Mucosa of stomach (tissue), 1 donor: ENCODE measurements around the gene LDB2.

Source experiments
- H3K27me3 ChIP-seq: one replicate; pipeline ENCODE4 v1.7.0; 2013; ENCODE audit warnings: mild to moderate bottlenecking, low read length; ENCODE audit not compliant: control insufficient read depth, insufficient read depth
- H3K36me3 ChIP-seq: one replicate; pipeline ENCODE4 v1.7.0; 2013; ENCODE audit warnings: low read length; ENCODE audit not compliant: control insufficient read depth, insufficient read depth
- H3K4me1 ChIP-seq: one replicate; pipeline ENCODE4 v1.7.0; 2013; ENCODE audit warnings: mild to moderate bottlenecking, low read length; ENCODE audit not compliant: control insufficient read depth, insufficient read depth
- H3K4me3 ChIP-seq: one replicate; pipeline ENCODE4 v1.7.0; 2013; ENCODE audit warnings: low read length
- H3K9ac ChIP-seq: one replicate; pipeline ENCODE4 v1.7.0; 2013; ENCODE audit warnings: mild to moderate bottlenecking, low read length, moderate library complexity
- H3K9me3 ChIP-seq: one replicate; pipeline ENCODE4 v1.7.0; 2013; ENCODE audit warnings: mild to moderate bottlenecking, low read length, moderate library complexity; ENCODE audit not compliant: control insufficient read depth
- donor health status: Pancreatic carcinoma.

LDB2 gene

GRCh38 chr4:16588651-16589050 lies 309.8 kb downstream of the LDB2 start:
- no peaks in the 10 kb centered on the region for H3K4me1 ChIP-seq
- no peaks in the 10 kb centered on the region for H3K36me3 ChIP-seq
- no peaks in the 10 kb centered on the region for H3K27me3 ChIP-seq
- H3K4me3 ChIP-seq: no peak overlapping the region
- H3K9ac ChIP-seq: no peak overlapping the region
- H3K9me3 ChIP-seq: no peaks in the 10 kb centered on the region

- H3K9ac ChIP-seq: no peak overlapping the region
- no peaks in the 10 kb centered on the region for H3K4me1 ChIP-seq
- H3K9me3 ChIP-seq: no peaks in the 10 kb centered on the region
- no peak overlapping the region for H3K4me3 ChIP-seq
- H3K36me3 ChIP-seq: no peaks in the 10 kb centered on the region
- H3K27me3 ChIP-seq: no peaks in the 10 kb centered on the region
These were observed 310.3 kb downstream of the LDB2 start for GRCh38 chr4:16588149-16588548.

DNA sequence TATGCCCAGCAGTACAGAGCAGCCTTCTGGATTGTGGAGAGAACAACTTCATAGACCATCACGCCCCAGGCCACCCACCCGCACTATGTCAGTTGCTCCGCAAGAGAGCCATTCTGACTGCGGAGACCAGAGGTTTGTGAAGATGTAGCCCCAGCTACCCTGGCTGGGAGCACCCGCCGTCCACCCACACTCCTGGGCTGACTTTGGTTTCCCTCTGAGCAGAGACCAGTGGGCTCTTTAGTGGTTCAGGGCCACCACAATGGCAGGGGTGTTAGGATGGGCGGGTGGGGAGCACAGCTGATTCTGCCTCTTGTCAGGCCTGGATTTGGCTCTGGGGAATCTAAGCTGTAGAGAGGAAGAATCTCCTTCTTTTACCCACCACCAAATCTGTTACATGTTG lies 313.4 kb downstream of the LDB2 start:
- H3K4me1 ChIP-seq: no peaks in the 10 kb centered on the region
- no peak overlapping the region for H3K9ac ChIP-seq
- H3K27me3 ChIP-seq: no peaks in the 10 kb centered on the region
- H3K4me3 ChIP-seq: no peak overlapping the region
- H3K36me3 ChIP-seq: no peaks in the 10 kb centered on the region
- no peaks in the 10 kb centered on the region for H3K9me3 ChIP-seq

GRCh38 chr4:16583764-16584163 lies 314.7 kb downstream of the LDB2 start:
- no peak overlapping the region for H3K9ac ChIP-seq
- H3K27me3 ChIP-seq: no peaks in the 10 kb centered on the region
- no peak overlapping the region for H3K4me3 ChIP-seq
- H3K9me3 ChIP-seq: no peaks in the 10 kb centered on the region
- no peaks in the 10 kb centered on the region for H3K36me3 ChIP-seq
- no peaks in the 10 kb centered on the region for H3K4me1 ChIP-seq

- no peaks in the 10 kb centered on the region for H3K4me1 ChIP-seq
- H3K4me3 ChIP-seq: no peak overlapping the region
- no peaks in the 10 kb centered on the region for H3K27me3 ChIP-seq
- H3K9ac ChIP-seq: no peak overlapping the region
- H3K9me3 ChIP-seq: no peaks in the 10 kb centered on the region
- H3K36me3 ChIP-seq: no peaks in the 10 kb centered on the region
These were observed 315.9 kb downstream of the LDB2 start for GRCh38 chr4:16582526-16582925.

DNA sequence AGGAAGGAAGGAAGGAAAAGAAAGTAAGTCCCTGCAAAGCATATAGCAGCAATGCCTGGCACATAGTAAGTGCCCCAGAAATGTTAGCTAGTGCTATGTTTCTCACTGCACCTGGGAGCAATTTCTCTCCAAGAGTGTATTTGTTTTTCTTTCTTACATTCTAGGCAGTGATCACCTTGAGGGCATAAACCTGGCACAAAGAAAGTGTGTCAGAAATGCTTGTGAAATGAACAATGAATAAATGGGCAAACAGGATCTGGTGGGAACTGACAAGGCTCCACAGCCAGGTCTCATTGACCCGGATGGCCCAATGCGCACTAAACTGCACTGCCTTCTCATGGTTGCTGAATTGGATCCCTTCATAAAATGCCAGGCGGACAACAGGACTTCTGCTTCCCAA lies 316.4 kb downstream of the LDB2 start:
- H3K27me3 ChIP-seq: no peaks in the 10 kb centered on the region
- H3K4me1 ChIP-seq: no peaks in the 10 kb centered on the region
- H3K9me3 ChIP-seq: no peaks in the 10 kb centered on the region
- no peak overlapping the region for H3K4me3 ChIP-seq
- H3K36me3 ChIP-seq: no peaks in the 10 kb centered on the region
- no peak overlapping the region for H3K9ac ChIP-seq

- no peaks in the 10 kb centered on the region for H3K4me1 ChIP-seq
- H3K4me3 ChIP-seq: no peak overlapping the region
- no peaks in the 10 kb centered on the region for H3K36me3 ChIP-seq
- no peaks in the 10 kb centered on the region for H3K9me3 ChIP-seq
- H3K27me3 ChIP-seq: no peaks in the 10 kb centered on the region
- no peak overlapping the region for H3K9ac ChIP-seq
These were observed 317.3 kb downstream of the LDB2 start for GRCh38 chr4:16581117-16581516.

DNA sequence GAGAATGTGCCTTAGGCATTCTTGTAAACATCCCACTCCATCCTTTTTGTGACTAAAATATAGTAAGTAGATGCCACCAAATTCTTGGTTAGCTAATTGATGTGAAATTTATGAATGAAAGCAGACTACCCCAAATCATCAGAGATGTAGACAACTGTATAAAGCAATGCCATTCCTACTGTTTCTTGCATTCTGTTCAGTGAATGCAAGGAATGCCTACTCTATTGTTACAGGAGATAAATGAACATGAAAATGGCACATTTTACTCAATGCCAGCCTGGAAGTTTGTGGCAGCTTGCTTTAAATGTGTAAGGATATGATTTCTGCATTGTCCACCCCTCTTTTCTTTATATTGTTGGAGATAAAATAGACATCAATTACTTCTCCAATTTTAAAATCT lies 317.9 kb downstream of the LDB2 start:
- Histone ChIP-seq H3K36me3 (no peaks in the 10 kb centered on the region), H3K9me3 (no peaks in the 10 kb centered on the region), H3K9ac (no peak overlapping the region), H3K4me3 (no peak overlapping the region), H3K27me3 (no peaks in the 10 kb centered on the region), H3K4me1 (no peaks in the 10 kb centered on the region)

DNA sequence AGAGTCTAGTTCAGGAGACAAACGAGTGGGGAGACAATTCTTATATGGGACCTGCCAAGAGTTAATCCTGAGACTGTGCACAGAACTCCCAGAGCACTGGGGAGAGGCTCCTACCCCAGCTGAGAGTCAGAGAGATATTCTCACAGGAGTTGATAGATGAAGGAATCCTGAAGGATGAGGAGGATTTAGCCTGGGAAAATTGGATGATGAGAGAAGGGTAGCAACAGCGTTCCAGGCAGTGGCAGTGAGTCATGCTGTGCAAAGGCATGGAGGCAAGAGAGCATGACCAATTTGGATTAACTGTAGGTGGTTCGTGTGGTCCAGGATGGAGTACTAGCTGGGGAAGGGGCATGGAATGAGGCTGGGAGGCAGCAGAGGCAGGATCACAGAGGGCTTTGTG lies 318.6 kb downstream of the LDB2 start:
- Histone ChIP-seq H3K4me3 (no peak overlapping the region), H3K27me3 (no peaks in the 10 kb centered on the region), H3K4me1 (no peaks in the 10 kb centered on the region), H3K36me3 (no peaks in the 10 kb centered on the region), H3K9me3 (no peaks in the 10 kb centered on the region), H3K9ac (no peak overlapping the region)

- Histone ChIP-seq H3K9me3 (no peaks in the 10 kb centered on the region), H3K4me3 (no peak overlapping the region), H3K36me3 (no peaks in the 10 kb centered on the region), H3K9ac (no peak overlapping the region), H3K27me3 (no peaks in the 10 kb centered on the region), H3K4me1 (no peaks in the 10 kb centered on the region)
These were observed 321.3 kb downstream of the LDB2 start for GRCh38 chr4:16577177-16577576.

DNA sequence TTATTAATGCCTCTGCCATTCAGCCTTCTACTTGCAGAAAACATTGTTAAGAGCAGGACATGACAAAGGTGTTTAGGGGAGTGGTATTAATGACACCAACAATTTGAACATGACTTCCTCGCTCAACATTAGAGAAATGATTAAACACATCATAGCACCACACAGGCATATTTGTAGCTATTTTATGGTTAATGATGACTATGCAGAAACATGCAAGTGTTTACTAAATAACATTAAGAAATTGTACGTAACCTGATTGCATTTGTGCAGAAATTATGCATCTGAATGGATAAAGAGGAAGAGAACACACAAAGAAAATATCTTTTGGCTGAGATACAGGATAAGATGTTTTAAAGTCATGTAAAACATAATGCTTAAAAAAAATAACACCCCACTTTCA lies 323.5 kb downstream of the LDB2 start:
- no peaks in the 10 kb centered on the region for H3K4me1 ChIP-seq
- no peaks in the 10 kb centered on the region for H3K9me3 ChIP-seq
- H3K4me3 ChIP-seq: no peak overlapping the region
- H3K36me3 ChIP-seq: no peaks in the 10 kb centered on the region
- no peak overlapping the region for H3K9ac ChIP-seq
- no peaks in the 10 kb centered on the region for H3K27me3 ChIP-seq

GRCh38 chr4:16573739-16574138 lies 324.7 kb downstream of the LDB2 start:
- Histone ChIP-seq H3K9me3 (no peaks in the 10 kb centered on the region), H3K27me3 (no peaks in the 10 kb centered on the region), H3K4me1 (no peaks in the 10 kb centered on the region), H3K9ac (no peak overlapping the region), H3K36me3 (no peaks in the 10 kb centered on the region), H3K4me3 (no peak overlapping the region)

DNA sequence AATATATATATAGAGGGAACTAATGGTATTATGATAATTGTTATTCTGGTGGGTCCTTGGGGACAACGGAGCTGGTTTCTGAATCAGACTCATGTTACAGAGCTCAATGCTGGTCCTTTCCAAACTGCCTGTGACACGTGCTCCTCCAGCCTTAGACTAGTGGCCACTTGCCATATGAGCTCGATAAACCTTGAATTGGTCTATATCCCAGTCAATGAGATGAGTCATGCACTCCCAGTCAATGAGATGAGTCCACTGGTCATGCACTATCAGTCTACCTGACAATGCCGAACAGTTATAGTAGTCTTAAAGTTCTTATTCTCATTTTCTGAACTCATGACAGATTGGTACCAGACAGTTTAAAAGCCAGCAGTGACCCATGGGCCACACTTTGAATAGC lies 325.2 kb downstream of the LDB2 start:
- Histone ChIP-seq H3K9me3 (no peaks in the 10 kb centered on the region), H3K36me3 (no peaks in the 10 kb centered on the region)

More for the DNA sequence above, 325.2 kb downstream of the LDB2 start:
- Histone ChIP-seq H3K4me1 (no peaks in the 10 kb centered on the region), H3K4me3 (no peak overlapping the region), H3K27me3 (no peaks in the 10 kb centered on the region), H3K9ac (no peak overlapping the region)
